GM18526 (cell line): ENCODE measurements around the gene TNS3.

Experiments
- POLR2A ChIP-seq: IDR thresholded peaks from 3 replicates; pipeline ENCODE4 v1.6.1; 2011; ENCODE audit not compliant: insufficient read length; ENCODE audit errors: extremely low read depth

The TNS3 gene

GRCh38 chr7:47268851-47269836, 312.8 kb downstream of the TNS3 start:
- no peak for TF ChIP-seq POLR2A

DNA sequence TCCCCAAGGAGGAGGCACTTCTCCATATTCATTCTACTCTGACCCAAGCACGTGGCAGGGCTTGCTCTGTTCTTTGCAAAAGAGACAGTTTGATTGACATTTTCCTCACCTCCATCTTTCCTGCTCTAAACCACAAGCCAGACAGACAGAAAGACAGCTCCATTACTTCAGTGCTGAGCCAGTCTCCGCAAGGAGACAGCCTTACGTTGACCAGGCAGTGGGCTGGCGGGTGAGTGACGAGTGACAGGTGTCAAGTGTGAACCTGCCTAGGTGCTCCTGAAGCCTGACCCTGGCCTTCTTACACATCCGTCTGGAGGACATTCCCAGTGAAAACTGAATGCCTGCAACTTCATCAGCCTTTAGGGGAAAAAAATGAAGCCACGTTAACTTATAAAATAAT, 314.6 kb downstream of the TNS3 start:
- no peak for TF ChIP-seq POLR2A

GRCh38 chr7:47266799-47267198, 315.1 kb downstream of the TNS3 start:
- no peak for TF ChIP-seq POLR2A

GRCh38 chr7:47266131-47266706, 315.7 kb downstream of the TNS3 start:
- TF ChIP-seq POLR2A, result no peak

DNA sequence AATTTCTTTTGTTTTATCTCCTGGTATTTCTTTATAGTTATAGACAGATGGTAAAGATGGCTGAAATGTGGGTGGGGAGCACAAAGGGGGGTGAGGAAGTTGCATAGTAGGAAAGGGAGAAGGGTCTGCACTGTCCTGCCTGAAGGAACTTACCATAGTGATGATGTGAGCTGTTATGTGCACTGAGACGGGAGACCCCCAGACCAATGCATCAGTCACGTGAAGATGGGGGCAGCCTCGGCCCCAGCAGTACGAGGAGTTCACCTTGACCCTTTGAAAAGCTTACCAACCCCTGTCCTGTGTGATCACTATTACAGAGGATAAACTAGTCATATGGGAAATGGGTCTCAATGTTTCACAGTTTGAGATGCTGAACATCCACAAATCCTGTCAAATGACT, 316.3 kb downstream of the TNS3 start:
- TF ChIP-seq POLR2A, result no peak

DNA sequence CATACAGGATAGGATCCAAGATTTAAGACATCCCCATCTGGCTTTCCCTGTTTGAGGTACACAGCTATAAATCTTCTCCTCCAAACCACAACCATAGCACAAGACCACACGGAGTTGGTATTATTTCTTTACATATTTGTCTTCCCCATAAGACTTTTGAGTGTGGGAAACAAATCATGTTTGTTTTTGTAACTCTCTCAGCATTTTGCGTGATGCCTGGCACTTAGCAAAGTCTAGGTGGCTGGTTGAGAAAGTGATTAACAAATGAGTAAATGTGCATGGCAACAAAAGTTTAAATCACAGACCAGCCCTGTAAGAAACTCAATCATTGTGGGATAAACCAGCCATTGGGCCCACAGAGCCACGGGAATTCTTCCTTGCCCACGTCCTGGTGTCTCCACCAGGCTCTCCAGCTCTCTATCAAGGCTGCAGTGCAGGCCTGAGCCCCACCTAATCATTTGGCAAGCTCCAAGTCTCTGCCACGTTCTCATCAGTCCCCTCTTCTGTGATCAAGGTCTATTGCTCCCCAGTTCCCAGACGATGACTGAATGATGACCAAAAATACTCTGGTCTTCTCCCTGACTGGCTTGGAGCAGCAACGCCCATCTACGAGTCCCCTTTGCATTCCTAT, 317.8 kb downstream of the TNS3 start:
- no peak for TF ChIP-seq POLR2A

DNA sequence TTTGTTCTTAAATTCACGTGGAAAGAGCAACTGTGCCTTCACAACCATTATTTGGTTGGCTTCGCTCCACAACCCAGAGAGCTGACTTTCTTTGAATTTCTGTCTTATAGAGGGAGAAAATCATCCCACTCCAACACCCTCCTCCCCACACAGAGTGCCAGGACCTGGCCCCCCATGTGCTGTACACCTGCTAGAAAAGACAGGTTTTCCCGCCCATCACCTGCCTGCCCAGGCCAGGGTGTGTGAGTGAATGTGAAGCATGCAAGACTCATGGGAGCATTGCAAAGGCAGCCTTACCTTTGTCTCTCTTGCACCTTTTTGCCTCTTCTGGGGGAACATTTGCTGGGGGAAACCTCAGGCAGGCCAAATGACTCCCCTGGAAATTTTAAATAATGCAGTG, 319.0 kb downstream of the TNS3 start:
- TF ChIP-seq POLR2A, result no peak

DNA sequence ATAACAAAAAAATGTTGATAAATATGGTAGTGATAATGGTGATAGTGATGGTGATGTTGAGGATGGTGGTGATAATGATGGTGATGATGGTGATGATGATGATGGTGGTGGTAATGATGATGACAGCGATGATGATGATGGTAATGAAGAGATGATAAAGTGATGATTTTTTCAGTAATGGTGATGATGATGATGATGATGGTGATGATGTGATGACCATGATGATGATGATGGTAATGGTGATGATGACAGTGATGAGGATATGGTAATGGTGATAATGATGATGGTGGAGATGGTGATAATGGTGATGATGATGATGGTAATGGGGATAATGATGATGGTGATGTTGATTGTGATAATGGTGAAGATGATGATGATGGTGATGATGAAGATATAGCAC, 321.6 kb downstream of the TNS3 start:
- TF ChIP-seq POLR2A, result no peak

DNA sequence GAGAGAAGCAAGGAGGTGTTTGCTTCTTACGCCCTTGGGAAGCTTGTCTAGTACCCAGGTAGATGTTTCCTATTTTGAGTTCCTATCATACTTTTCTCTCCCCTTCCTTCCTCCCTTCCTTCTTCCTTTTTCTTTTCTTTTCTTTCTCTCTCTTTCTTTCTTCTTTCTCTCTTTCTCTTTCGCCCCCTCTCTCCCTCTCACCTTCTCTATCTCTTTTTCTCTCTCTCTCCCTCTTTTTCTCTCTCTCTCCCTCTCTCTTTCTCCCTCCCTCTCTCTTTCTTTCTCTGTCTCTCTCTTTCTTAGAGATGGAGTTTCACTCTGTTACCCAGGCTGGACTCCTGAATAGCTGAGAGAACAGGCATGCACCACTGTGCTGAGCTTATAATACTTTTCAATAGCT, 322.2 kb downstream of the TNS3 start:
- TF ChIP-seq POLR2A, result no peak

DNA sequence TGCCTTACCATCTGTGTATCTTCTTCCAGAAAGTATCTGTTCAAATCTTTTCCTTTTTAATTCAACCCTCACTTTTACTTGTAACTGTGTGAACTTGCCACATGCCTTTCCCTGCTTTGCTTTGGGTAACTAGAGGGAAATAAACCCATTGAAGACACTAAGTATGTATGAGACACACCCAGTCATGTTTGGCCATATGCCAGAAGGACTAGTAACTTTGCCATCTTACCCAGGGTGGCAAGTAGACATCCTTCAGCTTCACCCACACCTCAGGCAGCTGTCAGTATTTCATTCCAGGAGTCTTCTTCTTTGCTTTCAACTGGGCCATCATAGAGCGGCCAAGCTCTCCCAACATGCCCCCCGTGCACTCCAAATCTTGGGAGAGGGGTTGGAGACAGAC, 323.1 kb downstream of the TNS3 start:
- no peak for TF ChIP-seq POLR2A

GRCh38 chr7:47256016-47256415, 325.9 kb downstream of the TNS3 start:
- TF ChIP-seq POLR2A, result no peak

- no peak for TF ChIP-seq POLR2A
Observed at GRCh38 chr7:47255441-47255840, 326.5 kb downstream of the TNS3 start.

GRCh38 chr7:47255007-47255406, 326.9 kb downstream of the TNS3 start:
- TF ChIP-seq POLR2A, result no peak

- TF ChIP-seq POLR2A, result no peak
Observed at GRCh38 chr7:47254081-47254977, 327.6 kb downstream of the TNS3 start.

DNA sequence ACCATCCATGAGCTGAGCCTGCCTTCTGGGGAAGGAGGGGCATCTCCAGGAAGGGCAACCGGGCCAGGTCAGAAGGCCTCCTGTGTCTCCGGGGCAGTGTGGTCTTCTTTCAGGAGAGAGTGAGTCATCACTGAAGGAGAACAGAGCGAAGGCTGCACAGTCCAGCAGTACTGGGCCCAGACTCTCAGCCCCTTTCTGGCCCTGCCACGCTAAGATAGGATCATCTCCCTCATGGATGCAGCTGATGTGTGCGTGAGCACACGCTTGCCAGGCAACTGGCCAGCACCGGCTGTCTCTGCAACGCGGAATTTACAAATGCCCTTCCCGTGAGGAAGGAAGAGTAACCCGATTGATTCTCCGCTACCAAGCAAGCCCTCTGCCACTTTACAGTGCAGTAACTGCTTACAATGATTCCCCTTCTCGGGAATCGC, 328.2 kb downstream of the TNS3 start:
- no peak for TF ChIP-seq POLR2A
